SK-N-SH (cell line): ENCODE measurements around the gene LGI4. TPM values are rescaled to one million over a fixed set of nuclear protein-coding genes. Genes with fewer than 3 reads are reported as not detected.

Source experiments
- CTCF ChIA-PET: fragments of 300-600, 350-600 bp; formaldehyde crosslinking; extraction: SDS; loops from one replicate; lab custom pipeline; 2021; lab: Yijun Ruan, JAX
- POLR2A ChIA-PET: fragments of 350-600 bp; sonication (Branson Sonifier 250); formaldehyde crosslinking; extraction: SDS; loops from one replicate; lab custom pipeline; 2020; ENCODE audit warnings: antibody characterized with exemption, inconsistent platforms; lab: Yijun Ruan, JAX
- DNase-seq: peaks from one replicate; pipeline ENCODE4 v3.0.0; 2012
- H2AFZ ChIP-seq: fragments of 200-600 bp; sonication (generic); 2 replicates; pipeline ENCODE4 v1.8.1; 2016; ENCODE audit warnings: antibody characterized with exemption, mild to moderate bottlenecking, low read depth
- H3F3A ChIP-seq: fragments of 200-600 bp; sonication (generic); replicated peaks from 2 replicates; pipeline ENCODE3; 2016; ENCODE audit warnings: antibody characterized with exemption, mild to moderate bottlenecking; ENCODE audit not compliant: insufficient read depth
- H3K27ac ChIP-seq, 2 experiments: fragments of 200-500 bp in 1 of 2; fragments of 200-600 bp in 1 of 2; sonication (Bioruptor generic) in 1 of 2; sonication (generic), shearing (Covaris generic) in 1 of 2; 2 replicates each; pipeline versions ENCODE4 v1.5.1 to v1.6.1; 2014 to 2016; ENCODE audit warnings: low read depth in 2 of 2, inconsistent platforms in 1 of 2, low read length in 1 of 2, mild to moderate bottlenecking in 1 of 2, mixed read lengths in 1 of 2
- H3K27me3 ChIP-seq: fragments of 200-600 bp; sonication (generic), shearing (Covaris generic); 2 replicates; pipeline ENCODE4 v1.6.1; 2016; ENCODE audit warnings: mixed run types; ENCODE audit not compliant: insufficient read depth
- H3K36me3 ChIP-seq, 2 experiments: fragments of 200-500 bp in 1 of 2; fragments of 200-600 bp in 1 of 2; sonication (Bioruptor generic) in 1 of 2; sonication (generic) in 1 of 2; replicated peaks in 1 of 2; 2 replicates each; pipeline versions ENCODE3 to v1.5.1; 2014 to 2016; ENCODE audit warnings: low read length in 1 of 2, mild to moderate bottlenecking in 1 of 2; ENCODE audit not compliant: insufficient read depth in 2 of 2, control insufficient read depth in 1 of 2
- H3K4me1 ChIP-seq, 2 experiments: fragments of 200-500 bp in 1 of 2; fragments of 200-600 bp in 1 of 2; sonication (Bioruptor generic) in 1 of 2; sonication (generic), shearing (Covaris generic) in 1 of 2; 2 replicates each; pipeline versions ENCODE4 v1.5.1 to v1.6.1; 2014 to 2016; ENCODE audit warnings: low read depth in 1 of 2, low read length in 1 of 2, mixed run types in 1 of 2; ENCODE audit not compliant: insufficient read depth in 2 of 2, control insufficient read depth in 1 of 2
- H3K4me2 ChIP-seq: fragments of 200-600 bp; sonication (generic), shearing (Covaris generic); 2 replicates; pipeline ENCODE4 v1.6.1; 2017; ENCODE audit warnings: mixed run types
- H3K4me3 ChIP-seq, 2 experiments: fragments of 200-500 bp in 1 of 2; fragments of 200-600 bp in 1 of 2; sonication (Bioruptor generic) in 1 of 2; sonication (generic), shearing (Covaris generic) in 1 of 2; 2 replicates each; pipeline versions ENCODE4 v1.5.1 to v1.8.1; 2014 to 2016; ENCODE audit warnings: low read depth in 2 of 2, inconsistent platforms in 1 of 2, low read length in 1 of 2, mild to moderate bottlenecking in 1 of 2, mixed read lengths in 1 of 2, moderate library complexity in 1 of 2
- H3K79me2 ChIP-seq: fragments of 200-600 bp; sonication (generic); 2 replicates; pipeline ENCODE4 v1.8.1; 2017; ENCODE audit warnings: mild to moderate bottlenecking; ENCODE audit not compliant: insufficient read depth
- H3K9ac ChIP-seq: fragments of 200-600 bp; sonication (generic); 2 replicates; pipeline ENCODE4 v1.6.1; 2017; ENCODE audit warnings: mixed run types
- H3K9me2 ChIP-seq: fragments of 200-600 bp; sonication (generic); 2 replicates; pipeline ENCODE4 v1.6.1; 2017; ENCODE audit warnings: mixed run types
- H3K9me3 ChIP-seq: fragments of 200-600 bp; sonication (generic); 2 replicates; pipeline ENCODE4 v1.6.1; 2017; ENCODE audit warnings: mixed run types, mild to moderate bottlenecking, moderate library complexity
- H4K20me1 ChIP-seq: fragments of 200-600 bp; sonication (generic); 2 replicates; pipeline ENCODE4 v1.6.1; 2017; ENCODE audit warnings: mild to moderate bottlenecking, mixed run types; ENCODE audit not compliant: insufficient read depth
- CHD2 ChIP-seq: fragments of 150-350 bp; IDR thresholded peaks from 2 replicates; pipeline ENCODE4 v1.6.1; 2018; ENCODE audit warnings: low read length; ENCODE audit not compliant: partially characterized antibody
- EP300 ChIP-seq, 2 experiments: IDR thresholded peaks; 2 replicates each; pipeline versions ENCODE4 v1.4.0 to v1.6.1; 2012; ENCODE audit warnings: borderline replicate concordance in 1 of 2, low read depth in 1 of 2, low read length in 1 of 2
- EZH2phosphoT487 ChIP-seq: fragments of 200-600 bp; sonication (generic); IDR thresholded peaks from 2 replicates; pipeline ENCODE4 v1.6.1; 2017; ENCODE audit warnings: low read depth, mixed run types, mild to moderate bottlenecking, antibody characterized with exemption, moderate library complexity, borderline replicate concordance
- FOXM1 ChIP-seq: IDR thresholded peaks from 2 replicates; pipeline ENCODE4 v1.4.0; 2012; ENCODE audit warnings: low read depth, mild to moderate bottlenecking
- POLR2AphosphoS5 ChIP-seq: IDR thresholded peaks from 2 replicates; pipeline ENCODE4 v1.6.1; 2012; ENCODE audit warnings: low read depth, low read length
- RCOR1 ChIP-seq: fragments of 150-350 bp; IDR thresholded peaks from 2 replicates; pipeline ENCODE4 v1.6.1; 2017; ENCODE audit warnings: antibody characterized with exemption, low read length
- RFX5 ChIP-seq: IDR thresholded peaks from 2 replicates; pipeline ENCODE4 v1.6.1; 2012; ENCODE audit warnings: mild to moderate bottlenecking, improper control_type of control experiment, low read length
- TAF1 ChIP-seq: IDR thresholded peaks from 2 replicates; pipeline ENCODE4 v1.6.1; 2012; ENCODE audit warnings: low read depth, mild to moderate bottlenecking, low read length, moderate library complexity, borderline replicate concordance
- TEAD4 ChIP-seq: IDR thresholded peaks from 2 replicates; pipeline ENCODE4 v1.4.0; 2012; ENCODE audit warnings: mild to moderate bottlenecking, borderline replicate concordance; ENCODE audit not compliant: insufficient read depth
- WGBS: methylation state at CpG from one replicate; pipeline ENCODE4 v1.1.6; 2017; ENCODE audit warnings: low lambda C conversion rate; 5-methylcytosine and 5-hydroxymethylcytosine counted together
- polyA plus RNA-seq, 3 experiments: library from polyadenylated mRNA; depleted of rRNA; stranded (reverse); fragments of >200 nt; gene quantifications; 2 replicates each; pipeline ENCODE4 v1.2.3, GENCODE V29; 2012
- TF ChIP-seq, protein P1 (sequence below): IDR thresholded peaks from 2 replicates; pipeline ENCODE4 v1.4.0; 2012; ENCODE audit warnings: low read depth, borderline replicate concordance

The LGI4 gene
- polyA plus RNA-seq, 1 of the 3 experiments (the other 2 are of a cell fraction), result 0.05 TPM

DNA sequence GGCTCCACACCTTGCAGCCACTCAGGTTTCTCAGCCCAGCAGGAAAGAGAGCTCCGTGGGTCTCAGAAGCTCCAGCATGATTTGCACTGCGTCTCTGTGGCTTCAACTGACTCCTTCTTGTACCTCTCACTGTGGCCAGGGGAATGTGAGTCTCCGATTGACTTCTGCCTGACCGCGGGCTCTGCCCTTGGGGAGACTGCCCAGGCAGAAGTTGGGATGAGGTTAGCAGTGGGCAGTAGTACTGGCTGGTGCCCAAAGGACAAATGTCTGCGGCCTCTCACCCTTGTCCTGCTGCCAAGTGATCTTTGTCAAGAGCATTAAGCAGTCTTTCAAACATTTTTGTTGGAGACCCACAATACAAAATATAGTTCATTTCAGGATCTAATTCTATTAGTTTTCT lies 53.7 kb downstream of the LGI4 start:
- H3K9me3 ChIP-seq, result no peaks in the 10 kb centered on the region
- H4K20me1 ChIP-seq, result no peaks in the 10 kb centered on the region
- no peak for DNase-seq
- H3K36me3 ChIP-seq, result no peaks in the 10 kb centered on the region
- no peak overlapping the region for H3K4me2 ChIP-seq
- ChIA-PET POLR2A (no interaction called here), CTCF (interaction anchor here (0.9 to 6.0 kb wide), 6 partner anchors 10 to 55 kb away, joined by 3 to 38 read pairs (median 6); no protein-coding TSS in a partner anchor)
- H3K27ac ChIP-seq, result no peak overlapping the region
- no peak overlapping the region for H2AFZ ChIP-seq
- H3K79me2 ChIP-seq, result no peaks in the 10 kb centered on the region
- no peaks in the 10 kb centered on the region for H3K27me3 ChIP-seq
- WGBS, result 70% methylated on average over 6 of the region's 6 CpGs
- no peak overlapping the region for H3K9ac ChIP-seq
- TF ChIP-seq FOXM1, result no peak
- no peak for TF ChIP-seq TAF1
- TF ChIP-seq CHD2, result no peak
- TF ChIP-seq RCOR1, result no peak
- H3F3A ChIP-seq, result no peaks in the 10 kb centered on the region
- H3K4me1 ChIP-seq, result no peaks in the 10 kb centered on the region
- H3K4me3 ChIP-seq, result no peak overlapping the region
- H3K9me2 ChIP-seq, result no peaks in the 10 kb centered on the region

DNA sequence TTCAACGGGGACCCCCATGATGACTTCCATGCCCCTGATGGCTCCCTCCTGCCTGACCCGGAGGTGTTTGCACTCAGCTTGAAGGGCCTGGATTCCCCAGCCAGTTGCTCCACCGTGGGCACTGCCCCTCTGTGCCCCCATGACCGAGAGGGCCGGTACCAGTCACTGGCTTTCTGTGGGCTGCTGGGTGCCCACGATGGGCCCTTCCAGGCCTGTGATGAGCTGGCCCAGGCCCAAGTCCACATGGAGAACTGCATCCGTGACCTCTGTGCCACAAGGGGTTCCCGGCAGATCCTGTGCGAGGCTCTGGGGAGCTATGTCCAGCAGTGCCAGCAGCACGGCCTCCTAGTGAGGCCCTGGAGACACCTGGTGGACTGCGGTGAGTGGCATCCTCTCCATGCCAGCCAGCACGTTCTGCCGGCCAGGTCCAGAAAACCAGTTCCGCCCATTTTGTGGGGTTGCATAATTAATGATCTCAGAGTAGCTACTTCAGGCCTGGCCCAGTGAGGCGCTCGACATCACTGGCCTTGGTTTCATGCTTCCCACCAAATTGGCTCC lies 54.2 kb downstream of the LGI4 start:
- CTCF ChIA-PET, result interaction anchor here (0.9 to 6.0 kb wide), 4 partner anchors 10 to 37 kb away, joined by 3 to 38 read pairs (median 14); no protein-coding TSS in a partner anchor
- Histone ChIP-seq H3K9ac (no peak overlapping the region), H3K27me3 (no peaks in the 10 kb centered on the region), H3K36me3 (no peaks in the 10 kb centered on the region), H3K79me2 (no peaks in the 10 kb centered on the region), H3F3A (no peaks in the 10 kb centered on the region), H3K9me2 (no peaks in the 10 kb centered on the region), H3K4me1 (no peaks in the 10 kb centered on the region), H3K4me2 (no peak overlapping the region), H3K9me3 (no peaks in the 10 kb centered on the region), H4K20me1 (no peaks in the 10 kb centered on the region), H2AFZ (no peak overlapping the region), H3K4me3 (no peak overlapping the region), H3K27ac (no peak overlapping the region)
- no peak for DNase-seq
- POLR2A ChIA-PET, result no interaction called here
- 59% methylated on average over 11 of the region's 16 CpGs for WGBS
- TF ChIP-seq RFX5 (no peak), POLR2AphosphoS5 (no peak), TEAD4 (no peak), TAF1 (no peak)
- TF ChIP-seq, protein P1, sequence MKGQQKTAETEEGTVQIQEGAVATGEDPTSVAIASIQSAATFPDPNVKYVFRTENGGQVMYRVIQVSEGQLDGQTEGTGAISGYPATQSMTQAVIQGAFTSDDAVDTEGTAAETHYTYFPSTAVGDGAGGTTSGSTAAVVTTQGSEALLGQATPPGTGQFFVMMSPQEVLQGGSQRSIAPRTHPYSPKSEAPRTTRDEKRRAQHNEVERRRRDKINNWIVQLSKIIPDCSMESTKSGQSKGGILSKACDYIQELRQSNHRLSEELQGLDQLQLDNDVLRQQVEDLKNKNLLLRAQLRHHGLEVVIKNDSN, result no peak

DNA sequence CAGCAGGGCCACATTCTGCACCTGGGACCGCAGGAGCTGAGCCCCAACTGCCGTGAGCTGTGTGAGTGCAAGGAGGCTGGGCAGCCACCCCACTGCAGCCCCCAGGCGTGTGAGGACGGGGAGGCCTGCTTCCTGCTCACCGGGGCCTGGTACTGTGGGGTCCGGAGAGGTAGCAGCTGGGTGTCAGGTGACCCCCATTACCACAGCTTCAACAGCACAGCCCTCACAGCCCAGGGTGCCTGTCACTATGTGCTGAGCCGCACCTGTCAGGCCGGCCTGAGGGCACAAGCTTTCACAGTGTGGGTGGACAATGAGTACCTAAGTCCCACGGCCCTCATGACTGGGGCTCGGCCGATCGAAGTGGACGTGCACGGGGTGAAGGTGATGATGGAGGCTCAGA lies 55.0 kb downstream of the LGI4 start:
- Histone ChIP-seq H2AFZ (no peak overlapping the region), H3K27me3 (no peaks in the 10 kb centered on the region), H3K27ac (no peak overlapping the region), H3K9me2 (no peaks in the 10 kb centered on the region), H3K4me3 (no peak overlapping the region), H3F3A (no peaks in the 10 kb centered on the region), H4K20me1 (no peaks in the 10 kb centered on the region), H3K79me2 (no peaks in the 10 kb centered on the region), H3K4me1 (no peaks in the 10 kb centered on the region), H3K9ac (no peak overlapping the region), H3K36me3 (no peaks in the 10 kb centered on the region), H3K4me2 (no peak overlapping the region), H3K9me3 (no peaks in the 10 kb centered on the region)
- no peak for TF ChIP-seq EP300 (IDR thresholded peaks at IDR 0.05; ENCODE audit: borderline replicate concordance in 1 of 2, low read depth in 1 of 2, low read length in 1 of 2)
- TF ChIP-seq EZH2phosphoT487, result no peak
- POLR2A ChIA-PET, result no interaction called here
- CTCF ChIA-PET, result interaction anchor here (0.7 to 6.0 kb wide), 5 partner anchors 10 to 358 kb away, joined by 3 to 38 read pairs (median 6); no protein-coding TSS in a partner anchor
- 75% methylated on average over 14 of the region's 14 CpGs for WGBS
- no peak for DNase-seq
